Uterus (tissue), 4 donors: ENCODE measurements around the gene CPPED1. TPM values are rescaled to one million over a fixed set of nuclear protein-coding genes. Genes with fewer than 3 reads are reported as not detected.

Experiments
- DNase-seq, 2 donors: peaks; one replicate each; pipeline ENCODE4 v3.0.0-alpha.2; 2019 to 2020
- H3K27ac ChIP-seq, 2 donors: fragments of 200-600 bp; sonication (generic); 1 replicate in 1 of 2; 2 replicates in 1 of 2; pipeline ENCODE4 v1.5.1; 2016 to 2018
- H3K27me3 ChIP-seq, 2 donors: fragments of 200-600 bp; sonication (generic); one replicate each; pipeline ENCODE4 v1.5.1; 2018 to 2019; ENCODE audit warnings: control low read depth in 1 of 2
- H3K36me3 ChIP-seq, 2 donors: fragments of 200-600 bp; sonication (generic); one replicate each; pipeline ENCODE4 v1.5.1; 2019; ENCODE audit warnings: control low read depth in 1 of 2
- H3K4me1 ChIP-seq, 2 donors: fragments of 200-600 bp; sonication (generic); one replicate each; pipeline ENCODE4 v1.5.1; 2018 to 2019; ENCODE audit warnings: control low read depth in 1 of 2
- H3K4me3 ChIP-seq, 2 donors: fragments of 200-600 bp; sonication (generic); 1 replicate in 1 of 2; 2 replicates in 1 of 2; pipeline ENCODE4 v1.5.1; 2018 to 2019; ENCODE audit warnings: mild to moderate bottlenecking in 1 of 2
- H3K9me3 ChIP-seq, 2 donors: fragments of 200-600 bp; sonication (generic); one replicate each; pipeline ENCODE4 v1.5.1; 2019; ENCODE audit warnings: control low read depth in 1 of 2
- POLR2A ChIP-seq, 2 donors: fragments of 450-650 bp; IDR thresholded peaks; one replicate each; pipeline ENCODE4 v1.6.1; 2016; ENCODE audit warnings: antibody characterized with exemption in 2 of 2, mild to moderate bottlenecking in 1 of 2, moderate library complexity in 1 of 2
- intact Hi-C: fragments of 100-400 bp; cut with DNase I; formaldehyde crosslinking; loops from one replicate; pipeline ENCODE4 v1.15.1; 2023; ENCODE audit warnings: low total_unique reads
- total RNA-seq, 4 donors: library from RNA; depleted of rRNA in 3 of 4; stranded (reverse); fragments of >200 nt in 3 of 4; gene quantifications; one replicate each; pipeline versions ENCODE4 v1.1.0 to v1.2.4, GENCODE V29; 2014 to 2023
- TF ChIP-seq, protein P1 (sequence below), 4 experiments: fragments of 200-600 bp in 2 of 4; fragments of 450-650 bp in 2 of 4; sonication (generic) in 2 of 4; IDR thresholded peaks; one replicate each; pipeline ENCODE4 v1.5.1; 2016 to 2019; ENCODE audit warnings: antibody characterized with exemption in 4 of 4, mild to moderate bottlenecking in 2 of 4, moderate library complexity in 1 of 4
- donor health status: DM: yes; HTN: yes; CAD: no.

Gene CPPED1, protein sequence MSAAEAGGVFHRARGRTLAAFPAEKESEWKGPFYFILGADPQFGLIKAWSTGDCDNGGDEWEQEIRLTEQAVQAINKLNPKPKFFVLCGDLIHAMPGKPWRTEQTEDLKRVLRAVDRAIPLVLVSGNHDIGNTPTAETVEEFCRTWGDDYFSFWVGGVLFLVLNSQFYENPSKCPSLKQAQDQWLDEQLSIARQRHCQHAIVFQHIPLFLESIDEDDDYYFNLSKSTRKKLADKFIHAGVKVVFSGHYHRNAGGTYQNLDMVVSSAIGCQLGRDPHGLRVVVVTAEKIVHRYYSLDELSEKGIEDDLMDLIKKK
- 1 to 10 TPM; 1.5 to 9.2 (median 5.5) TPM for total RNA-seq

DNA sequence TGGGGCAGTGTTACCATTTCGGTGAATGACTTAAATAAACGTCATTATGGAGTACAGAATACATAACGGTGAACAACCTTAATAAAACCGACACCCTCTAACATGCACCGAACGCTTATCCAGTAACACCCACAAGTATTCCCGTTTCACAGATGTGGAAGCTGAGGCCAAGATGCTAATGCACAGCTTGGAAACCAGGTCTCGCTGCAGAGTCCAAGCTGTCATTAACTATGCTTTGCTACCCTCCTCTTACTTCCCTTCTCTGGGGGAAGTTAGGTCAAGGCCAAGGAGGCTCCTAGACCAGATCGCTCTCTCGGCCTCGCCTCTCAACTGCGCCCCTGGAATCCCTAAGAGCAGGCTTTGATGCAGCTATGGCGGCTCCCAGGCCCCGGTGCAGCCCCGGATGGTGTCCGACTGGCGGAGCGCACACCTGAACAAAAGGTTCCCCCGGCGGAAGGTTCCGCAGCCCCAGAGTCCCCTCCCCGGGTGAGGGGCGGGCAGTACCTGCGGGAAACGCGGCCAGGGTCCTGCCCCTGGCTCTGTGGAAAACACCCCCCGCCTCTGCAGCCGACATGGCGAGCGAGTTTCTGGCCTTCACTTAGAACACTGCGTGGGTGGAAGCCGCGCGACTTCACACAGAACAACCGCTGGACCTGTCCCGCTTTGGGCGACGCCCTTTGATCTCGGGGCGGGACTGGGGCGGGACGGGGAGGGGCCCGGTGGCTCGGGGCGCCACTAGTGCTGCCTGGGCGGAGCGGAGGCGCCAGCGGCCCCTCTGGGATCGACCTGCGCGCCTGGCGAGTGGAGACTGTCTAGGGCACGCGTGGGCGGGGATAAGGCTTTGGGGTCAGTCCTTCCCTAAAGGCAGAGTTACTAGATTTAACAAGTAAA is at the start of gene CPPED1:
TSS of gene CPPED1 (minus strand) at position 685 of the 891 bp plus-strand sequence. CDS start at position 574, 111 bp downstream.
- Histone ChIP-seq H3K27ac (peak within 1 kb of the TSS; percentile 75 to 82), H3K4me1 (no peaks in the 10 kb centered on the region), H3K4me3 (peak within 1 kb of the TSS; percentile 54 to 71), H3K9me3 (no peaks in the 10 kb centered on the region), H3K36me3 (no peaks in the 10 kb centered on the region), H3K27me3 (no peaks in the 10 kb centered on the region)
- intact Hi-C loops = no loop called here
- peak; percentile 84 to 90 for DNase-seq
- TF ChIP-seq, protein P1, sequence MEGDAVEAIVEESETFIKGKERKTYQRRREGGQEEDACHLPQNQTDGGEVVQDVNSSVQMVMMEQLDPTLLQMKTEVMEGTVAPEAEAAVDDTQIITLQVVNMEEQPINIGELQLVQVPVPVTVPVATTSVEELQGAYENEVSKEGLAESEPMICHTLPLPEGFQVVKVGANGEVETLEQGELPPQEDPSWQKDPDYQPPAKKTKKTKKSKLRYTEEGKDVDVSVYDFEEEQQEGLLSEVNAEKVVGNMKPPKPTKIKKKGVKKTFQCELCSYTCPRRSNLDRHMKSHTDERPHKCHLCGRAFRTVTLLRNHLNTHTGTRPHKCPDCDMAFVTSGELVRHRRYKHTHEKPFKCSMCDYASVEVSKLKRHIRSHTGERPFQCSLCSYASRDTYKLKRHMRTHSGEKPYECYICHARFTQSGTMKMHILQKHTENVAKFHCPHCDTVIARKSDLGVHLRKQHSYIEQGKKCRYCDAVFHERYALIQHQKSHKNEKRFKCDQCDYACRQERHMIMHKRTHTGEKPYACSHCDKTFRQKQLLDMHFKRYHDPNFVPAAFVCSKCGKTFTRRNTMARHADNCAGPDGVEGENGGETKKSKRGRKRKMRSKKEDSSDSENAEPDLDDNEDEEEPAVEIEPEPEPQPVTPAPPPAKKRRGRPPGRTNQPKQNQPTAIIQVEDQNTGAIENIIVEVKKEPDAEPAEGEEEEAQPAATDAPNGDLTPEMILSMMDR (IDR thresholded peaks at IDR 0.05) = peak in 1 of 4 experiments; percentile 3
- TF ChIP-seq POLR2A (IDR thresholded peaks at IDR 0.05) = peak in 1 of 2 donors; percentile 22

DNA sequence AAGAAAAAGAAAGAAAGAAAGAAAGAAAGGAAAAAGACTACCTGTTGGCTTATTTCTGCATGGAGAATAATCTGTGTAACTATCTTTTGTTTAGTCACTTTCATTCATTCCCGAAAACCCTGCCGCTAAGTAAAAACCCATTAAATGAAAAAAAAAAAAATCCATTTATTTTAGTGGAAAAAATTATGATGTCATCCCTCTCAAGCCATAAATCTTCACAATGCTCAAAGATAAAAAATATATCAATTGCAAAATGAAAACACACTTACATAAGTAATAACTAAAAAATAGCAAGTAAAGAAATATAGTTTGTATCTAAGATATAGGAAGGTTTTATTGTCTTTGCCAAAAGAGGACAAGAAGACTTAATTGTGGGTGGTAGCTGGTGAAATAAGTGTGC is 46.5 kb upstream of the CPPED1 start:
- no peaks in the 10 kb centered on the region for H3K36me3 ChIP-seq
- no peaks in the 10 kb centered on the region for H3K27me3 ChIP-seq
- H3K27ac ChIP-seq = no peak overlapping the region
- no peak overlapping the region for H3K4me3 ChIP-seq
- intact Hi-C loops = no loop called here
- H3K9me3 ChIP-seq = no peaks in the 10 kb centered on the region
- TF ChIP-seq POLR2A (IDR thresholded peaks at IDR 0.05) = no peak
- TF ChIP-seq, protein P1 (IDR thresholded peaks at IDR 0.05) = no peak
- no peaks in the 10 kb centered on the region for H3K4me1 ChIP-seq
- no peak for DNase-seq

DNA sequence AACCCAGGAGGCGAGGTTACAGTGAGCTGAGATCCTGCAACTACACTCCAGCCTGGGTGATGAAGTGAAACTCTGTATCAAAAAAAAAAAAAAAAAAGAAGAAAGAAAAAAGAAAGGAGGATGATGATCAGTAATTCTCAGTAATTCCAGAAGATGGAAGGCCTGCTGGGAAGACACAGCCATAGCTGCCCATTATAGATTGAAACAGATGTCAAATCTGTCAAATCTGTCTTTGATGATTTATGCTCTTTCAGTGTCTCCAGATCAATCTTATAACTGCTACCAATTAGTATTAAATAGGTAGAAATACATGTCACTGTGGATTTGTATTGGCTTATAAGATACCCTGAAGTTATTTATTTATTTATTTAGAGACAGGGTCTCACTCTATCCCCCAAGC is 42.9 kb upstream of the CPPED1 start:
- intact Hi-C loops = no loop called here

DNA sequence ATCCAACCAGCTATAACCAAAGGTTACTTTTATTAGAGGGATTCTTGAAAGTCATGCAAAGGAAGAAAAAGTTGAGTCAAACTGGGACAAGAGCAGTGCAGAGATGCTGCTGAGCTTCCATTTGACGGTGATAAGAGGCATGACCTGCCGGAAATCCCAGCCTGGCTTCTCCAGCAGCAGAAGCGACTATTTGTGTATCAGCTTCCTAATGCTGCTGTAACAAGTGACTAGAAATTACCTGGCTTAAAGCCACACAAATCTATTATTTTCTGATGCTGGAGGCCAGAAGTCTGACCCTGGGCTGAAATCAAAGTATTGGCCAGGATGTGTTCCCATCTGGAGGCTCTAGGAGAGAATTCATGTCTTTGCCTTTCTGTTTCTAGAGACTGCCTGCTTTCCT is 41.6 kb upstream of the CPPED1 start:
- Histone ChIP-seq H3K4me3 (no peak overlapping the region), H3K4me1 (no peaks in the 10 kb centered on the region), H3K27me3 (no peaks in the 10 kb centered on the region), H3K9me3 (no peaks in the 10 kb centered on the region), H3K27ac (no peak overlapping the region), H3K36me3 (no peaks in the 10 kb centered on the region)
- TF ChIP-seq, protein P1 (IDR thresholded peaks at IDR 0.05) = no peak
- no peak for TF ChIP-seq POLR2A (IDR thresholded peaks at IDR 0.05)
- DNase-seq = no peak
- intact Hi-C loops = no loop called here

More for the DNA sequence above, 42.9 kb upstream of the CPPED1 start:
- DNase-seq = no peak
- no peak overlapping the region for H3K27ac ChIP-seq
- no peaks in the 10 kb centered on the region for H3K36me3 ChIP-seq
- no peaks in the 10 kb centered on the region for H3K27me3 ChIP-seq
- H3K4me3 ChIP-seq = no peak overlapping the region
- TF ChIP-seq POLR2A (IDR thresholded peaks at IDR 0.05) = no peak
- TF ChIP-seq, protein P1 (IDR thresholded peaks at IDR 0.05) = no peak
- H3K4me1 ChIP-seq = no peaks in the 10 kb centered on the region
- no peaks in the 10 kb centered on the region for H3K9me3 ChIP-seq

DNA sequence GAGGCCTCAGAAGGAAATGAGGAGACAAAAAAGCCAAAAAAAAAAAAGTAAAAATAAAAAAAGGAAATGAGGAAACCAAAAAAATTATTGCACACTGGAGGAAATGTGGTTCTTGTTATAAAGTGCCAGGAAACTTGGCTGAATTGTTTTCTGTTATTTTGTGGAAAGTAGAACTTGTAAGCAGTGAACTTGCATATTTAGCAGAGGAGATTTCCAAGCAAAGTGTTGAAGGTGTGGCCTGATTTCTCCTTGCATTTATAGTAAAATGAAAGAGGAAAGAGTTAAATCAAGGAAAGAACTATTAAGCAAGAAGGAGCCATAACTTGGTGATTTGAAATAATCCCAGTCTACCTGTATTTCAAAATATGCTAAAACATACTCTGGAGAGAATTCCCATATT is 34.1 kb upstream of the CPPED1 start:
- no peak for DNase-seq
- Histone ChIP-seq H3K36me3 (no peaks in the 10 kb centered on the region), H3K4me3 (no peak overlapping the region), H3K9me3 (no peaks in the 10 kb centered on the region), H3K4me1 (no peaks in the 10 kb centered on the region), H3K27me3 (no peaks in the 10 kb centered on the region), H3K27ac (no peak overlapping the region)
- intact Hi-C loops = no loop called here
- no peak for TF ChIP-seq POLR2A (IDR thresholded peaks at IDR 0.05)
- TF ChIP-seq, protein P1 (IDR thresholded peaks at IDR 0.05) = no peak
